Fibroblast of the aortic adventitia (primary cell): ENCODE data around the gene CNNM2. TPM values are rescaled to one million over a fixed set of nuclear protein-coding genes. Genes with fewer than 3 reads are reported as not detected.

ENCODE experiments used
- DNase-seq: peaks from one replicate; pipeline ENCODE4 v3.0.0-alpha.2; 2010; ENCODE audit warnings: low read depth
- H3K4me3 ChIP-seq: 2 replicates; pipeline ENCODE4 v1.5.1; 2011; ENCODE audit warnings: low read depth, mild to moderate bottlenecking, control low read depth, low read length, moderate library complexity
- total RNA-seq: library from RNA; depleted of rRNA; stranded (reverse); fragments of >200 nt; gene quantifications from 2 replicates; pipeline ENCODE4 v1.2.3, GENCODE V29; 2012; ENCODE audit warnings: low replicate concordance
- TF ChIP-seq, protein P1 (sequence below): IDR thresholded peaks from 2 replicates; pipeline ENCODE4 v1.5.1; 2011; ENCODE audit warnings: mild to moderate bottlenecking, low read length, control low read depth, inconsistent platforms; ENCODE audit not compliant: insufficient read depth

CNNM2 gene
- total RNA-seq, 1 donor, result 6.1 TPM

GRCh38 chr10:103083266-103083976 is 165.3 kb downstream of the CNNM2 start:
- DNase-seq, result no peak
- TF ChIP-seq, protein P1, sequence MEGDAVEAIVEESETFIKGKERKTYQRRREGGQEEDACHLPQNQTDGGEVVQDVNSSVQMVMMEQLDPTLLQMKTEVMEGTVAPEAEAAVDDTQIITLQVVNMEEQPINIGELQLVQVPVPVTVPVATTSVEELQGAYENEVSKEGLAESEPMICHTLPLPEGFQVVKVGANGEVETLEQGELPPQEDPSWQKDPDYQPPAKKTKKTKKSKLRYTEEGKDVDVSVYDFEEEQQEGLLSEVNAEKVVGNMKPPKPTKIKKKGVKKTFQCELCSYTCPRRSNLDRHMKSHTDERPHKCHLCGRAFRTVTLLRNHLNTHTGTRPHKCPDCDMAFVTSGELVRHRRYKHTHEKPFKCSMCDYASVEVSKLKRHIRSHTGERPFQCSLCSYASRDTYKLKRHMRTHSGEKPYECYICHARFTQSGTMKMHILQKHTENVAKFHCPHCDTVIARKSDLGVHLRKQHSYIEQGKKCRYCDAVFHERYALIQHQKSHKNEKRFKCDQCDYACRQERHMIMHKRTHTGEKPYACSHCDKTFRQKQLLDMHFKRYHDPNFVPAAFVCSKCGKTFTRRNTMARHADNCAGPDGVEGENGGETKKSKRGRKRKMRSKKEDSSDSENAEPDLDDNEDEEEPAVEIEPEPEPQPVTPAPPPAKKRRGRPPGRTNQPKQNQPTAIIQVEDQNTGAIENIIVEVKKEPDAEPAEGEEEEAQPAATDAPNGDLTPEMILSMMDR, result no peak
- H3K4me3 ChIP-seq, result no peak overlapping the region

- TF ChIP-seq, protein P1, result no peak
- no peak for DNase-seq
- H3K4me3 ChIP-seq, result no peak overlapping the region
Measured at GRCh38 chr10:103083977-103084320, 165.9 kb downstream of the CNNM2 start.

- DNase-seq, result no peak
- TF ChIP-seq, protein P1, result no peak
- no peak overlapping the region for H3K4me3 ChIP-seq
Measured at GRCh38 chr10:103086261-103086660, 168.2 kb downstream of the CNNM2 start.

DNA sequence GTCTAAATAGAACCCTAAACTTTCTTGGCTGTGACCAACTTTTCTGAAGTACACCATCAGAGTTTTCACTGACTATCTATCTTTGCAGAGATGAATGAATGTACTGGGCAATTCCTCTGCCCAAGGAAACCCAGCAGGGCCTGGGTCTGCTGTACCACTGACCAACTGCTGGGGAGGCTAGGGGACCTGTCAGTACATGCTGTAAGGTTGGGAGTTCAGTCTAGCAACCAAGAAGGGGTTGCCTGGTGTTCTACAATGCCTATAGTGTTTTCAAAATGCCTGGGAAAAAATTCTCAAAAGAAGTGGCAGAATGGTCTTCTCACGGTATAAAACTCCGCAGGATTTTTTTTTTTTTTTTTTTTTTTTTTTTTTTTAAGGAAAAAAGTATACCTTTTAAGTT is 168.7 kb downstream of the CNNM2 start:
- TF ChIP-seq, protein P1, result no peak
- no peak overlapping the region for H3K4me3 ChIP-seq
- DNase-seq, result no peak

DNA sequence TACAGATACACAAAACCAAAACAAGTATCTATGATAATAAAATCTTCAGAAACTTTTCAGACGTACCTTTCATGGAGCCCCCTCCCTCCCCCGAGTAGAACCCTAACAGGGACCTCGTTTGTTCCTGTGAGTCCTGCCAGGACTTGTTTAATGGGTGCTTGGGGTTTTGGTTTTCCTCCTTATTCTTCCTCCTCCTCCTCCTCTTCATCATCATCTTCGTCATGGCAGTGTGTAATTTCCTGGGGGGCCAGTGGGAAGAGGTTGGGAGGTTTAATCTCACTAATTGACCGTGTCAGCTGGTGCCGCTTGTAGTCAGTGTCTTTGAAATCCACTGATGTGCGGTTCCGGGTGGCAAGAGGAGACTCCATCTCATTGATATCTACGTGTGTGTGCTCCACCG is 171.4 kb downstream of the CNNM2 start:
- TF ChIP-seq, protein P1, result no peak
- no peak overlapping the region for H3K4me3 ChIP-seq
- DNase-seq, result no peak

DNA sequence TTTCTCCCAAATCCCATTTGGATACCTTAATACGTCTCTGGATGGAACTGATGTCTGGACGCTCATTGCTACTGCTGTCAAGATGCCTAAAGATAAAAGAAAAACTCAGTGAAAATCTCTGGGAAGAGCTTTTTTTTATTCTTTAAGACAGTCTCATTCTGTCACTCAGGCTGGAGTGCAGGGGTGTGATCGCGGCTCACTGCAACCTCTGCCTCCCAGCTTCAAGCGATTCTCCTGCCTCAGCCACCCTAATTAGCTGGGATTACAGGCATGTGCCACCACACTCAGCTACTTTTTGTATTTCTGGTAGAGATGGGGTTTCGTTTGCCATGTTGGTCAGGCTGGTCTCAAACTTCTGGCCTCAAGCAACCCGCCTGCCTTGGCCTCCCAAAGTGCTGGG is 172.8 kb downstream of the CNNM2 start:
- no peak overlapping the region for H3K4me3 ChIP-seq
- TF ChIP-seq, protein P1, result no peak
- DNase-seq, result no peak

GRCh38 chr10:103095005-103095404 is 176.9 kb downstream of the CNNM2 start:
- DNase-seq, result no peak
- H3K4me3 ChIP-seq, result no peak overlapping the region
- TF ChIP-seq, protein P1, result no peak
